ENCODE results near the gene KIAA1755. TPM values are rescaled to one million over a fixed set of nuclear protein-coding genes. Genes with fewer than 3 reads are reported as not detected.
"Not testable (repeated sequence)": the region's sequence is repeated elsewhere in the genome, so short reads cannot be mapped to it uniquely, and the experiment has no call there.

KIAA1755 gene
- polyA plus RNA-seq, 6 donors from 2014 or later: not detected

DNA sequence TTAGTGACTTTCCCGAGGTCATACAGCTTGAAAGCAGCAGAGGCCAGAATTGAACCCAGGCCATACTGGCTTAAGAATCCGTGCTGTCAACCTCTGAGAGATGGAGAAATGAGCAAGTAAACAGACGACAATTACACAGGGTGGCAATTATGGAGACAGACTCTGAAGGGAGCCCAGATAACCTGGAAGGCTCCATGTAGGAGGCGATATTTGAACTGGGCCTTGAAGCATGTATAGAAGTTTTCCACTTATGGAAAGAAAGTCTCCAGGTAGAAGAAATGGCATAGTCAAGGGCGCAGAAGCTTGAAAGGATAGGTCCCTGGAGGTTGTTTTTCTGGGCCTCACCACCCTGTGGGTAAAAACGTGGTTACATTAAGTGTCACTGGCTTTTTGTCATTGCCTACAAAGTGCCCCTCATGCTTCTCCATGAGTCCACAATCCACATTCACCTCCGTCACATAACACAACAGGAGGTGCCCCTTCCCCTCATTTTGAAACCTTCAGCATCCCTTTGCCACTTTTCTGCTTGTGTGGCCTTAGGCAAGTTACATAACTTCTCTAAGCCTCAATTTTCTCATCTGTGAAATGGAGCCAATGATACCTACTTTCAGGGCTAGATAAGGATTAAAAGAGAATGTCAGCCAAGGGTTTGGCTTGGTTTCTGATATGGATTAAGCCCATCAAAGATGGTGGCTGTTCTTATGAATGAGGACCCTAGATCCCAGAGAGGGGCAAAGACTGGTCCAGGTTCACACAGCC is 37.6 kb upstream of the KIAA1755 start:
- no peaks in the 10 kb centered on the region for H3K36me3 Mint-ChIP-seq
- H3K27me3 Mint-ChIP-seq: peaks cover 36 to 63% (median 37%) of the 10 kb centered on the region in 3 donors
- ATAC-seq (ENCODE audit: low read depth in 2 of 2) (no peak), DNase-seq (no peak)
- no peak overlapping the region for H3K27ac Mint-ChIP-seq
- no peaks in the 10 kb centered on the region for H3K9me3 Mint-ChIP-seq
- peaks cover 0 to under 1% (median 0%) of the 10 kb centered on the region in 3 donors for H3K4me1 Mint-ChIP-seq
- no peak overlapping the region for H3K4me3 Mint-ChIP-seq

DNA sequence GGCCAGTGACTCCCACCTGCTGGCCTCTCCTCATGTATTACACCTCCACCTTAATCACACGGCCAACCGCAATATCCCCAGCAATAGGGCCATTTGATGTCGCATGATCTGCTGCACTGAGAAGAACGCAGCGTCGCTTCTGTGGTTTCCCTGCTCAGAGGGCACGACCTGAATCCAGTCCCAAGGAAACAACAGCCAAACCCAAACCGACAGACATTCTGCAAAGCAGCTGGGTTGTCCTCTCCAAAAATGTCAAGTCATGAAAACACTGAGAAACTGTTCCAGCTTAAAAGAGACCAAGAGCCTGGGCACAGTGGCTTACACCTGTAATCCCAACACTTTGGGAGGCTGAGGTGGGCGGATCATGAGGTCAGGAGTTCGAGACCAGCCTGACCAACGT is 35.9 kb upstream of the KIAA1755 start:
- Mint-ChIP-seq H3K4me3 (no peak overlapping the region), H3K36me3 (no peaks in the 10 kb centered on the region), H3K27me3 (peaks cover 33 to 54% (median 37%) of the 10 kb centered on the region in 3 donors), H3K27ac (no peak overlapping the region), H3K9me3 (no peaks in the 10 kb centered on the region), H3K4me1 (no peaks in the 10 kb centered on the region)
- ATAC-seq (ENCODE audit: low read depth in 2 of 2) (no peak), DNase-seq (no peak)

DNA sequence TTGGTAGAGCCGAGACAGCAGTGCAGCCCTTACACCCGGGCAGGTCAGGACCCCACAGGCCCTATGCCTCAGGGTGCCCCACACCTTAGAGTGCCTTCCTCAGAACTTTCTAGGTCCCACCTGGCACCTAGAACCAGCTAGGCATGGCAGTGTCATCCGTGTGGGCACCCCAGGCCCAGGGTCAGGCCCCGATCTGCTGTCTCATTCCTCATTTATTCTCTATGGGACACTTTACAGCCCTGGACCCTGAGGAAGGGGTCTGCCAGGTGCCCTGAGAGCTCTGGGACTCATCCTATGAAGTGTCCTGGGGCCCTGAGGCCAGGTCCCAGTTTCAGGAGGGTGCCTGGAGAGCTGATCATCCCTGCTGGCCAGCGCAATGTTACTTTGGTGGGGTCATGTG is 35.3 kb upstream of the KIAA1755 start:
- H3K4me3 Mint-ChIP-seq: no peak overlapping the region
- no peak overlapping the region for H3K27ac Mint-ChIP-seq

DNA sequence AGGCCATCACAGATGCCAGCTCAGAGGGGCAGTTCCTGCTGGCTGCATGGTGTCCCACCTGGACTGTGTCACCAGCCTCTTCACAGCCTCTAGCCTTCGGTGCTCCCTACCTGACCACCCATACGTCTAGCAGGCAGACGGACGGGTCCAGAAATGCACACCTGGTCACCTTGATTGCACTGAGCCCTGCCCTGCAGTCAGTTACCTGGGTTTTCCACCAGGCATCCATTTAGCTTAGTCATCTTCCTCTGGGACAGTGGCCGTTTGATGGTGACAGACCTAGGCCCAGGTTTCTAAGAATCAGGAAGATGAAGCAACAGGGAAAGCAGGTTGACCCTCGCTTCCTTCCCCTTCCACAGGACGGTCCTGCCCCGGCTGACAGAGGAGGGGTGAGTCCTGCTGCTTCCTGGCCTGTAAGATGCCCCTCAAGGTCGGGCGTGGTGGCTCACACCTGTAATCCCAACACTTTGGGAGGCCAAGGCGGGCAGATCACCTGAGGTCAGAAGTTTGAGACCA is 33.6 kb upstream of the KIAA1755 start:
- H3K4me3 Mint-ChIP-seq: no peak overlapping the region
- no peak for DNase-seq
- H3K27me3 Mint-ChIP-seq: peaks cover 29 to 45% (median 30%) of the 10 kb centered on the region in 3 donors
- H3K9me3 Mint-ChIP-seq: no peaks in the 10 kb centered on the region
- H3K4me1 Mint-ChIP-seq: no peaks in the 10 kb centered on the region
- H3K27ac Mint-ChIP-seq: no peak overlapping the region
- no peaks in the 10 kb centered on the region for H3K36me3 Mint-ChIP-seq
- ATAC-seq (ENCODE audit: low read depth in 2 of 2): no peak

More for the DNA sequence above, 35.3 kb upstream of the KIAA1755 start:
- DNase-seq (no peak), ATAC-seq (ENCODE audit: low read depth in 2 of 2) (no peak)
- Mint-ChIP-seq H3K9me3 (no peaks in the 10 kb centered on the region), H3K36me3 (no peaks in the 10 kb centered on the region), H3K4me1 (no peaks in the 10 kb centered on the region), H3K27me3 (peaks cover 32 to 55% (median 35%) of the 10 kb centered on the region in 3 donors)

DNA sequence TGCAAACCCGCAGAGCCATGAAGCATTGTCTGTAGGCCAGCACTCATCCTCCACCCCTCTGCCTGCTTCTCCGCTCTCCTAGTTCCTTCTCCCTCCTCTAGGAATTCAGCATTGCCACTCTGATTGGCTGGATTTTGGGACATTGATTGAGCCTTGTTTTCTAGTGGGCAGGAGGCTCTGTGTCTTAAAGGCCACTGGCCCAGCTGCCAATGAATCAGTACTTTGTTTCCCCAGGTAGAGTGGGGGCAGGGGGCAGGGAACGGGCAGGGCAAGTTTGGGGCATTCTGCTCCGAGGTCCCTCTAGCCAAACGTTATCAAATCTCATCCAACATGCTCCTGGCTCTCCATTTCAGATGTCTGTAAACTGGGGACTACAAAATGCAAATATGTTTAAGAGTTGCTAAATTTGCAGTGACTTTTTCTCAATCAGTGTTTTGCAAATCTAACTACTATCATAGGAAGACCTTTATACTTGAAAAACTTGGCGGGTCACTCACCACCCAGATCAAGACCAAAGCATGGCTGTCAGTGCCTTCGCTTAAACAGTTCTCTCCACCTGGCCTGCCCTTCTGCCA is 33.0 kb upstream of the KIAA1755 start:
- no peaks in the 10 kb centered on the region for H3K36me3 Mint-ChIP-seq
- no peak for DNase-seq
- H3K9me3 Mint-ChIP-seq: no peaks in the 10 kb centered on the region
- no peak for ATAC-seq (ENCODE audit: low read depth in 2 of 2)
- no peak overlapping the region for H3K27ac Mint-ChIP-seq
- H3K4me1 Mint-ChIP-seq: no peaks in the 10 kb centered on the region
- H3K4me3 Mint-ChIP-seq: no peak overlapping the region
- peaks cover 31 to 50% (median 35%) of the 10 kb centered on the region in 3 donors for H3K27me3 Mint-ChIP-seq

DNA sequence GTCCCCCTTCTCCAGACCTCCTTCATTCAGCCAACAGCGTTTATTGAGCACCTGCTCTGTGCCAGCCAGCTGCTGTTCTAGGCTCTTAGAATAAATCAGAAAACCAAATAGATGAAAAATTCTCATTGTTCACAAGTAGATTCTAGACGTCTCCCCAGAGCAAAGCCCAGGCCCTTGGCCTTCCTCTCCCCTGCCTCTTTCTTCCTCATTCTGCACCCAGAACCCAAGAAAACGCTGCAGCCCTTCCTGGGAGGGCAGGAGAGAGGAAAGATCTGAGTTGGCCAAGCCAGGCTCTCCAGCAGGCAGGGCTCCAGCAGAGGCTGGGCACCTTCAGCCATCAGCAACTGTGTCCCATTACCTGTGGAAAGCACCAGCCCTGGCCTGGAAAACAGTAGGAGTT is 31.4 kb upstream of the KIAA1755 start:
- no peaks in the 10 kb centered on the region for H3K9me3 Mint-ChIP-seq
- H3K27me3 Mint-ChIP-seq: peaks cover 30 to 65% (median 43%) of the 10 kb centered on the region in 3 donors
- no peaks in the 10 kb centered on the region for H3K4me1 Mint-ChIP-seq
- H3K36me3 Mint-ChIP-seq: no peaks in the 10 kb centered on the region
- H3K27ac Mint-ChIP-seq: no peak overlapping the region
- DNase-seq (no peak), ATAC-seq (ENCODE audit: low read depth in 2 of 2) (no peak)
- no peak overlapping the region for H3K4me3 Mint-ChIP-seq

DNA sequence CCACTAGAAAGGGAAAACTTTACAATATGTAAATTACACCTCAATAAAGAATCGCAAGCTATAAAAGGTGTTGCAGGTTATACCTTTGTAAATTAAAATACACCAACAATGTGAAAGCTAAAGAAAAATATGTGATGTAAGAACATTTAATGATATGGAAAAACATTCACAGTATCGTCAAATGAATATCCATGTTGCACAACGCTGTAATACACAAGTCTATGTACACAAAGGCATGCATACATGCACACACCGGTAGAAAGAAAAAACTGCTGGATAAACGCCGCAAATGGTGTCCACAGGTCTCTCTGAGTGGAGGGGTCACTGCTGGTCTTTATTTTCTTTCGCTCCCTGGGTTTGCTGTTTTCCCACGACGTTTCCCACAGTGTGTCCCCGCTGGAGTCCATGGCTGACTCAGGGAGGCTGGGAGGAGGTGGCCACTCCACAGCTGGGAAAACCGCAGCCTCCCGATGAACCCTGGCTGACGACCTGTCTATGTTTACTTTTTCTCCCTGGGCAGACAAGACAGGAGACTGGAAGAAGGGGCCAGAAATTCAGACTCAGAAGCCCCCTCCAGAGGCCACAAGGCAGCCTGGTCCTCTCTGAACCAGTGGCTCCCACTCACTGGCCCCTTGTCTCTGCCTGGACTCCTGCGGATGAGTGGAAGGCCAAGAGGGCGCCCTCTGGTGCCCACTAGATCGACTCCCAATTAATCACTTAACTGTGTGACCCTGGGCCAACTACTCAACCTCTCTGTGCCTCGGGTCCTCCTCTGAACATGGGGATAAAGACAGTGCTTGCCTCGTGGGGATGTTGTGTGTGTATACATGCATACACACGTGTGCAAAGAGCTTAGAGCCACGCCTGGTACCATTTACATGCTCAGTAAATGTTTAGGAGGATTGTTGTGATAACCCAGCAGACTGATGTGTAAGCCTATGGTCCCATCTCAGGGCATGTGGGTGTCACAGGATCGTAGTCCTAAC is 30.6 kb upstream of the KIAA1755 start:
- H3K36me3 Mint-ChIP-seq: no peaks in the 10 kb centered on the region
- ATAC-seq (ENCODE audit: low read depth in 2 of 2) (no peak), DNase-seq (no peak)
- H3K4me3 Mint-ChIP-seq: no peak overlapping the region
- no peaks in the 10 kb centered on the region for H3K9me3 Mint-ChIP-seq
- no peaks in the 10 kb centered on the region for H3K4me1 Mint-ChIP-seq
- peaks cover 36 to 68% (median 52%) of the 10 kb centered on the region in 3 donors for H3K27me3 Mint-ChIP-seq
- no peak overlapping the region for H3K27ac Mint-ChIP-seq

DNA sequence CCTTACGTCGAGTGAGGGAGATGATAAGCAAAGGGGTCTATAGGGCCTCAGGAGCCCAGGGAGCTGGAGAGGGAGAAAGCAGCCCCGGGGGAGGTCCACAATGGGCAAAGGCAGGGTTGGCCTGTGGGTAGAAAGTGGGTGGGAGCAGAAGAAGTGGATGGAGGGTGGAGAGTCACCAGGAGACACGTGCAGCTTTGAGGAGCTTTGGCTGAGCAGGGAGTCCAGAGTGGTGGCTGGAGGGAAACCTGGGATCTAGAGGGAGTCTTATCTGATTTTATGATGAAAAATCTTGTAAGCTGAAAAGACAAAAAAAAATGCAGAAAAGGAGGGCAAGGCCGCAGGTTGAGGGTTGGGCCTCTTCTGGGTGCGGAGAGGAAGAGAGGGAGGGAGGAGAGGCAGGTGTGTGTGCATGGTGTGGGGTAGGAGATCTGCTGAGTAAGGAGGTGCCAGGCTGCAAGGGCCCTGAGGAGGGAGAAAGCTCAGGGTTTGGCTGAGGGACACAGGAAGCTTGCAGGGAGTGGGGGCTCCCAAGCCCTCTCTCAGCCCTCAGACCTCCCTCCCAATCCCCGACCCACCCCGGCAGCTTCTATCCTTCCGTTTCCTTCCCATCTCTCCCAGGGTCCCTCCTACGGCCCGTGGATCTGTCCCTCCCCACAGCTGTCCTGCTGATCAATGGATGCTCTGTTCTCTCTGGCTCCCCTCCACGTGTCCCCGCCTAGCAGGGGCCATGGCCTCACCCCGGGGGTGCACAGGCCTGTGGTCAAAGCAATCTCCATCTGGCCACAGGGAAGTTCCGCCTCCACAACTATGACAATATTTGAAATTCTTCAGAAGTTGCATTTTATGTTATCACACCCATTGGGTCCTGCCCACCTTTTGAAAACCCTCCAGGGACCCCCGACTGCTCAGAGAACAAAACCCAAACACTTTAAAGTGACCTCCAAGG is 26.3 kb upstream of the KIAA1755 start:
- Mint-ChIP-seq H3K27me3 (peaks cover 30 to 51% (median 44%) of the 10 kb centered on the region in 3 donors), H3K4me3 (peak overlapping the region in 1 of 8 donors; percentile 35)
- no peak for ATAC-seq (ENCODE audit: low read depth in 2 of 2)

DNA sequence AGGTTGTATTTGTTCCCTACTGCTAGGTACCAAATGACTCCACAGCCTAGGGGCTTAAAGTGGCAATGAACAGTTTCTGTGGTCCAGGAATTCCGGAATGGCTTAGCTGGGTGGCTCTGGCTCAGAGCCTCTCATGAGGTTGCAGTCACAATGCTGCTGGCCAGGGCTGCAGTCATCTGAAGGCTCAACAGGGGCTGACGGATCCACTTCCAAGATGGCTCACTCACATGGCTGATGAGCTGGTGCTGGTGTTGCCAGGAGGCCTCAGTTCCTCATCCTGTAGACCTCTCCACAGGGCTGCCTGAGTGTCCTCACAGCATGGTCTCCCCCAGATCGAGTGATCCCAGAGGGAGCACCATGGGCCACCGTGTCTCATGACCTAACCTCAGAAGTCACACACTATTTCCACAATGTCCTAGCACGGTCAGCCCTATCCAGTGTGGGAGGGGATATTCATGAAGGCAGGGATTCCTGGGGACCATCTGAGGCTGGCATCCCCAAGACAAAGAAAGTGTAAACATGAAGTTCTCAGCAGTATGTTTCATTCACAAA is 24.4 kb upstream of the KIAA1755 start:
- ATAC-seq (ENCODE audit: low read depth in 2 of 2): no peak
- H3K4me1 Mint-ChIP-seq: no peaks in the 10 kb centered on the region

More for the DNA sequence above, 26.3 kb upstream of the KIAA1755 start:
- peak overlapping the region in 2 of 6 donors; percentile 17 to 44 for H3K27ac Mint-ChIP-seq
- H3K36me3 Mint-ChIP-seq: no peaks in the 10 kb centered on the region
- H3K9me3 Mint-ChIP-seq: peaks cover 0 to 2% (median 0%) of the 10 kb centered on the region in 7 donors
- no peaks in the 10 kb centered on the region for H3K4me1 Mint-ChIP-seq
- DNase-seq: no peak

DNA sequence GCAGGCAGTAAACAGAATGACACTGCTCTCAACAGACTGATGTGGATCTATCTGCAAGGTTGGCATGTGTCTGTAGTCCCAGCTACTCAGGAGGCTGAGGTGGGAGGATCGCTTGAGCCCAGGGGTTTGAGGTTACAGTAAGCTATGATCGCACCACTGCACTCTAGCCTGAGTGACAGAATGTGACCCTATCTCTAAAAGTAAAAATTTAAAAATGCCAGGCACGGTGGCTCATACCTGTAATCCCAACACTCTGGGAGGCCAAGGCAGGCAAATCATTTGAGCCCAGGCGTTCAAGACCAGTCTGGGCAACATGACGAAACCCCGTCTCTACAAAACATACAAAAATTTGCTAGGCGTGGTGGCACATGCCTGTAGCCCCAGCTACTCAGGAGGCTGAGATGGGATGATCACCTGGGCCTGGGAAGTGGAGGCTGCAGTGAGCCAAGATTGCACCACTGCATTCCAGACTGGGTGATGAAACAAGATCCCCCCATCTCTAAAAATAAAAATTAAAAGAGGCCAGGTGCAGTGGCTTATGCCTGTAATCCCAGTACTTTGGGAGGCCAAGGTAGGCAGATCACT is 23.6 kb upstream of the KIAA1755 start:
- not testable (repeated sequence) for H3K27ac Mint-ChIP-seq; DNase-seq; H3K9me3 Mint-ChIP-seq; H3K4me3 Mint-ChIP-seq; ATAC-seq (ENCODE audit: low read depth in 2 of 2); H3K4me1 Mint-ChIP-seq; H3K36me3 Mint-ChIP-seq
- H3K27me3 Mint-ChIP-seq: peaks cover 31 to 40% (median 34%) of the 10 kb centered on the region in 3 donors

More for the DNA sequence above, 24.4 kb upstream of the KIAA1755 start:
- no peak overlapping the region for H3K27ac Mint-ChIP-seq
- H3K36me3 Mint-ChIP-seq: no peaks in the 10 kb centered on the region
- peaks cover 31 to 40% (median 35%) of the 10 kb centered on the region in 3 donors for H3K27me3 Mint-ChIP-seq
- H3K9me3 Mint-ChIP-seq: peaks cover 0 to 2% (median 0%) of the 10 kb centered on the region in 7 donors
- H3K4me3 Mint-ChIP-seq: no peak overlapping the region
- no peak for DNase-seq

DNA sequence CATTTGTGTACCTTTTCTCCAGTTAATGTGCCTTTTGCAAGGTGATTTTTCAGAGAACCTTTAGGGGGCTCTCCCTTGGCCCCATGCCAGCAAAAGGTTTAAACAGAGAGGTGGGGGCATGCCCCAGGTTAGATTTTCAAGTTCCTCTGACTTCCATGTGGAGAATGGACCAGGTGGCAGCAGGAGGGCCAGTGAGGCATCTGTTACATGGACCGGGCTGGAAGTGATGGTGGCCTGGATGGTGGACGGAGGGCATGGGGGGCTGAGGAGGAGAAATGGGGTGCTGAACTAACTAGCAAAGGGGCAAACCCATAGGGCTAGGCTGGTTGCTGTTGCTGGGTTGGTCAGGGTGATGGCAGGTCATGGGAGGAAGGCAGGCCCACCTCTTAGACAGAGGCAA is 22.7 kb upstream of the KIAA1755 start:
- no peak overlapping the region for H3K27ac Mint-ChIP-seq

More for the DNA sequence above, 22.7 kb upstream of the KIAA1755 start:
- no peaks in the 10 kb centered on the region for H3K36me3 Mint-ChIP-seq
- peaks cover 0 to 2% (median 0%) of the 10 kb centered on the region in 7 donors for H3K9me3 Mint-ChIP-seq
- no peak overlapping the region for H3K4me3 Mint-ChIP-seq
- peaks cover 28 to 38% (median 28%) of the 10 kb centered on the region in 3 donors for H3K27me3 Mint-ChIP-seq
- no peak for DNase-seq
- H3K4me1 Mint-ChIP-seq: no peaks in the 10 kb centered on the region
- ATAC-seq (ENCODE audit: low read depth in 2 of 2): no peak

Measured in naive B cell (primary cell).